ENCODE measurements around the gene TARS2.

DNA sequence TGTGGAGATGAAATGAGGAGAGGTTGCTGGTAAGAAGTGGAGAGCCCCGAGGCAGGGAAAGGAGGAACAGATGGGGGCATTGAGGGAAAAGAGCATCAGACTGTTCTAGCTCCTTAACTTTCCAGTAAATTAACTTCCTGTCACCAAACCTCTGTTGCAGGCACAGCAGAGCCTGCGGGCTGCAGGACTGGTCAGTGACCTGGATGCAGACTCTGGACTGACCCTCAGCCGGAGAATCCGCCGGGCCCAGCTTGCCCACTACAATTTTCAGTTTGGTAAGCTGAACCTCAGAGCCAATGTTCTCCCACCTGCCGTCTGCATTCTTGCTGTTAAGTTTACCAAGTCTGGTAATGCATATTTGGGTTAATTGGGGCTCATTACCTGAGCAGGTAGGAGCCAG, 18.2 kb downstream of the TARS2 start:
- TF ChIP-seq, protein P1, sequence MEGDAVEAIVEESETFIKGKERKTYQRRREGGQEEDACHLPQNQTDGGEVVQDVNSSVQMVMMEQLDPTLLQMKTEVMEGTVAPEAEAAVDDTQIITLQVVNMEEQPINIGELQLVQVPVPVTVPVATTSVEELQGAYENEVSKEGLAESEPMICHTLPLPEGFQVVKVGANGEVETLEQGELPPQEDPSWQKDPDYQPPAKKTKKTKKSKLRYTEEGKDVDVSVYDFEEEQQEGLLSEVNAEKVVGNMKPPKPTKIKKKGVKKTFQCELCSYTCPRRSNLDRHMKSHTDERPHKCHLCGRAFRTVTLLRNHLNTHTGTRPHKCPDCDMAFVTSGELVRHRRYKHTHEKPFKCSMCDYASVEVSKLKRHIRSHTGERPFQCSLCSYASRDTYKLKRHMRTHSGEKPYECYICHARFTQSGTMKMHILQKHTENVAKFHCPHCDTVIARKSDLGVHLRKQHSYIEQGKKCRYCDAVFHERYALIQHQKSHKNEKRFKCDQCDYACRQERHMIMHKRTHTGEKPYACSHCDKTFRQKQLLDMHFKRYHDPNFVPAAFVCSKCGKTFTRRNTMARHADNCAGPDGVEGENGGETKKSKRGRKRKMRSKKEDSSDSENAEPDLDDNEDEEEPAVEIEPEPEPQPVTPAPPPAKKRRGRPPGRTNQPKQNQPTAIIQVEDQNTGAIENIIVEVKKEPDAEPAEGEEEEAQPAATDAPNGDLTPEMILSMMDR (IDR thresholded peaks at IDR 0.05) = no peak
- TF ChIP-seq POLR2A (IDR thresholded peaks at IDR 0.05) = no peak
